ENCODE measurements around the gene MBTPS1. TPM values are rescaled to one million over a fixed set of nuclear protein-coding genes. Genes with fewer than 3 reads are reported as not detected.
A peak's percentile ranks its signal among the peaks of the same experiment; 100 is the strongest.

Gene MBTPS1
- total and polyA plus RNA-seq, 9 of the 15 experiments (the other 6 are each of a cell fraction or from before 2014, with no cell fraction given), result 2.8 to 57.6 (median 43.8) TPM

- Histone ChIP-seq H3K27me3 (ENCODE audit: control insufficient read depth in 2 of 2, insufficient read depth in 2 of 2, low read length in 2 of 2) (peaks cover 0 to 2% of the 10 kb centered on the region in 2 experiments; a peak in 2 of 5 replicates), H3K4me1 (replicated peaks in 1 of 2; ENCODE audit: control insufficient read depth in 2 of 2, insufficient read depth in 2 of 2, low read length in 2 of 2) (peaks cover 10 to 25% of the 10 kb centered on the region in 2 experiments), H2AFZ (ENCODE audit: low read depth, low read length) (no peak overlapping the region), H3K9me1 (ENCODE audit: control insufficient read depth, insufficient read depth, low read length) (no peaks in the 10 kb centered on the region), H3K36me3 (ENCODE audit: control insufficient read depth, insufficient read depth, low read length) (peaks cover 26% of the 10 kb centered on the region; the same call in 1 of the 3 replicates), H4K20me1 (replicated peaks; ENCODE audit: control insufficient read depth, insufficient read depth, low read length) (peaks cover 22% of the 10 kb centered on the region; the same call in 1 of the 2 replicates), H3K4me3 (no peak overlapping the region), H3K27ac (ENCODE audit: extremely low read depth, low read depth, low read length) (no peak overlapping the region), H3K9ac (ENCODE audit: insufficient read depth in 1 of 2, low read depth in 2 of 2, low read length in 2 of 2) (no peak overlapping the region), H3K4me2 (ENCODE audit: insufficient read depth, low read length) (no peak overlapping the region), H3K79me2 (ENCODE audit: control insufficient read depth, insufficient read depth, low read length) (no peaks in the 10 kb centered on the region), H3K9me3 (replicated peaks; ENCODE audit: control insufficient read depth, insufficient read depth, low read depth, low read length) (no peaks in the 10 kb centered on the region)
- DNase-seq (ENCODE audit: extremely low read depth in 1 of 4, low spot score in 3 of 4) (peak in 3 of 4 experiments; percentile 33 to 42 (median 34)), ATAC-seq (peak; percentile 66), FAIRE-seq (peak; percentile 65)
- in situ Hi-C loops (cut with MboI), result loop anchor here (10.0 kb wide), 1 partner anchor 73 kb away; no protein-coding TSS in a partner anchor
- POLR2A ChIA-PET, result interaction anchor here (1.0 to 1.6 kb wide), 2 partner anchors 91 to 121 kb away, joined by 3 read pairs; no protein-coding TSS in a partner anchor
- WGBS (ENCODE audit: insufficient coverage, low coverage, missing lambda C conversion rate), result 66% methylated on average over 7 of the region's 7 CpGs
- CTCF ChIA-PET (ENCODE audit: low intra/inter-chr PET ratio), result interaction anchor here (2.6 kb wide), 1 partner anchor 80 kb away, joined by 9 read pairs; the partner anchor contains the start of gene NECAB2
- intact Hi-C loops (cut with micrococcal nuclease), result no loop called here
- BruUV-seq (replicated peaks), result no TSS peak
- TF ChIP-seq TSC22D4 (tag; IDR thresholded peaks at IDR 0.05) (no peak), CTCF (IDR thresholded peaks at IDR 0.05 in 2 of 3, conservative IDR thresholded peaks at IDR 0.05 in 1 of 3; ENCODE audit: insufficient read depth in 2 of 3, low read depth in 1 of 3, low read length in 3 of 3) (peak; percentile 50 to 64 (median 51)), SMC3 (conservative IDR thresholded peaks at IDR 0.05; ENCODE audit: insufficient read depth, low read depth, low read length) (0 out of 2 replicates have a peak, but pooled peaks have one; percentile 27), REST (IDR thresholded peaks at IDR 0.05; ENCODE audit: borderline replicate concordance) (peak; percentile 56; the same call in 1 of the 2 replicates), REST (CRISPR knock-in tag; IDR thresholded peaks at IDR 0.05; ENCODE audit: low read depth) (no peak), L3MBTL2 (IDR thresholded peaks at IDR 0.05) (peak; percentile 67), NCOA6 (IDR thresholded peaks at IDR 0.05) (no peak), GTF2F1 (IDR thresholded peaks at IDR 0.05; ENCODE audit: low read depth, low read length) (no peak), RAD21 (CRISPR knock-in tag; conservative IDR thresholded peaks at IDR 0.05 in 1 of 2, IDR thresholded peaks at IDR 0.05 in 1 of 2) (peak in 1 of 2 experiments; percentile 65; a peak in 2 of 4 replicates), MYC (IDR thresholded peaks at IDR 0.05; ENCODE audit: low read depth, low read length) (peak; percentile 49; the same call in 1 of the 2 replicates), MYC (CRISPR knock-in tag; IDR thresholded peaks at IDR 0.05; ENCODE audit: borderline replicate concordance, low read depth) (no peak)
These were observed 68.5 kb downstream of the MBTPS1 start for GRCh38 chr16:84048270-84048669.
